ENCODE results near the gene GRM5.
"Not testable (repeated sequence)": the region's sequence is repeated elsewhere in the genome, so short reads cannot be mapped to it uniquely, and the experiment has no call there.

Gene GRM5

GRCh38 chr11:88886796-88887195 is 179.0 kb downstream of the GRM5 start:
- DNase-seq (ENCODE audit: insufficient read length, low spot score), result peak; percentile 0
- TF ChIP-seq POLR2A (IDR thresholded peaks at IDR 0.05; ENCODE audit: low read depth, low read length), result no peak
- peak; percentile 57 for FAIRE-seq

GRCh38 chr11:88882800-88883199 is 183.0 kb downstream of the GRM5 start:
- DNase-seq (ENCODE audit: insufficient read length, low spot score); FAIRE-seq: not testable (repeated sequence)

GRCh38 chr11:88861618-88862017 is 204.2 kb downstream of the GRM5 start:
- FAIRE-seq (no peak), DNase-seq (ENCODE audit: insufficient read length, low spot score) (no peak)
- TF ChIP-seq POLR2A (IDR thresholded peaks at IDR 0.05; ENCODE audit: low read depth, low read length), result no peak

GRCh38 chr11:88860431-88860830 is 205.4 kb downstream of the GRM5 start:
- not testable (repeated sequence) for FAIRE-seq; DNase-seq (ENCODE audit: insufficient read length, low spot score)

- not testable (repeated sequence) for FAIRE-seq
These were observed 211.8 kb downstream of the GRM5 start for GRCh38 chr11:88853963-88854362.

GRCh38 chr11:88851547-88851946 is 214.2 kb downstream of the GRM5 start:
- not testable (repeated sequence) for DNase-seq (ENCODE audit: insufficient read length, low spot score); FAIRE-seq

More at GRCh38 chr11:88853963-88854362, 211.8 kb downstream of the GRM5 start:
- not testable (repeated sequence) for DNase-seq (ENCODE audit: insufficient read length, low spot score)

GRCh38 chr11:88849773-88850172 is 216.0 kb downstream of the GRM5 start:
- not testable (repeated sequence) for FAIRE-seq; DNase-seq (ENCODE audit: insufficient read length, low spot score)

- no peak for TF ChIP-seq POLR2A (IDR thresholded peaks at IDR 0.05; ENCODE audit: low read depth, low read length)
- FAIRE-seq, result no peak
- DNase-seq (ENCODE audit: insufficient read length, low spot score), result no peak
These were observed 216.4 kb downstream of the GRM5 start for GRCh38 chr11:88849368-88849767.

- not testable (repeated sequence) for DNase-seq (ENCODE audit: insufficient read length, low spot score); FAIRE-seq
These were observed 219.5 kb downstream of the GRM5 start for GRCh38 chr11:88846266-88846665.

- DNase-seq (ENCODE audit: insufficient read length, low spot score); FAIRE-seq: not testable (repeated sequence)
These were observed 220.8 kb downstream of the GRM5 start for GRCh38 chr11:88844941-88845340.

- FAIRE-seq; DNase-seq (ENCODE audit: insufficient read length, low spot score): not testable (repeated sequence)
These were observed 221.9 kb downstream of the GRM5 start for GRCh38 chr11:88843766-88844426.

- not testable (repeated sequence) for FAIRE-seq; DNase-seq (ENCODE audit: insufficient read length, low spot score)
These were observed 227.6 kb downstream of the GRM5 start for GRCh38 chr11:88838139-88838538.

- not testable (repeated sequence) for DNase-seq (ENCODE audit: insufficient read length, low spot score); FAIRE-seq
These were observed 230.1 kb downstream of the GRM5 start for GRCh38 chr11:88835709-88836108.

GRCh38 chr11:88831303-88831890 is 234.4 kb downstream of the GRM5 start:
- no peak for FAIRE-seq

GRCh38 chr11:88827018-88827676 is 238.6 kb downstream of the GRM5 start:
- DNase-seq (ENCODE audit: insufficient read length, low spot score), result no peak
- TF ChIP-seq POLR2A (IDR thresholded peaks at IDR 0.05; ENCODE audit: low read depth, low read length), result no peak
- FAIRE-seq, result no peak

More at GRCh38 chr11:88831303-88831890, 234.4 kb downstream of the GRM5 start:
- no peak for TF ChIP-seq POLR2A (IDR thresholded peaks at IDR 0.05; ENCODE audit: low read depth, low read length)
- DNase-seq (ENCODE audit: insufficient read length, low spot score), result no peak
